GM19395 (cell line): ENCODE measurements around the gene ANKRD44.
A peak's percentile ranks its signal among the peaks of the same experiment; 100 is the strongest.

Experiments
- ATAC-seq: cut with Tn5 transposase; IDR thresholded peaks from one replicate; pipeline ENCODE4 v1.9.1; 2021; ENCODE audit warnings: mild to moderate bottlenecking, moderate library complexity; ENCODE audit not compliant: unreplicated experiment

The ANKRD44 gene

DNA sequence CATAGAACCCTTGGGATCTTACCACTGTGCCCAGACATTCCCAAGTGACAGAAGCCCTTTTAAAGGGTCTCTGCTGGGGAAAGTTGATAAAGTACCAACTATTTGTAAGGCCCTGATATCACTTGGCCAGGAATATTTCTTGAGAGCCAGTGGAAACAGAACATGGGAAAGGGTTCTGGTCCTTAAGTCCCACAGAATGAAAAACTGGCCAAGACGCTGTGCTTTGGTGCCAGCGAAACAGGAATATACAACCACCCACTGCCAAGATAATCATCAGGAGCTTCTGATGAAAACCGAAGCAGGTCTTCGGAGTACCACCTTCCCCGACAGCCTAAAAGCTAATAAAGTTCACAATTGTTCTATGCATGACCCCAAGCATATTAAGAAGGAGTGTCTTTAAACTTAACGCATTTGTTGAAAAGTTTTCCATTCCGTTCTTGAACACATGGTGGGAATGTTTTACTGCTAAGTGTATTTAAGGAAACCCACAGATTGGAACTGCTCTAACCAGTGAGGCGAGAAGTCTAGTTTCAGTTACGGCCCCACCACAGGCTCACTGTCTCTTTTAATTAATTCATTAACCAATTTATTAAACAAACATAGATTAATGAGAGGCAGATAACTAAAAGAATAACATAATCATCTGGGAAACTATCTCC, 152.6 kb downstream of the ANKRD44 start:
- no peak for ATAC-seq

DNA sequence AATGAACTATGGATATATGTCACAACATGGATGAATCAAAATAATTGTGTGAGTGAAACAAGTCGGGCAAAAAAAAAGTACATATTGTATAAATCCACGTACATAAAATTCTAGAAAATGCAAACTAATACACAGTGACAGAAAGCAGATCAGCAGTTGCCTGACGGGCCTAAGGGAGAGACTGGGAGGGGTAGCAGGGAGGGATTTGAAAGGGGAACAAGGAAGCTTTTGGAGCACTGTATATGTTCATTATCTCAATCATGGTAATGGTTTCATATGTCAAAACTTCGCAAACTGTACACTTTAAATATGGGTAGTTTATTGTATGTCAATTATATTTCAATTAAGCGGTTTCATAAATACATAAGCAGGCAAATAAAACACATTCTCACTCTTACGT, 153.8 kb downstream of the ANKRD44 start:
- no peak for ATAC-seq

DNA sequence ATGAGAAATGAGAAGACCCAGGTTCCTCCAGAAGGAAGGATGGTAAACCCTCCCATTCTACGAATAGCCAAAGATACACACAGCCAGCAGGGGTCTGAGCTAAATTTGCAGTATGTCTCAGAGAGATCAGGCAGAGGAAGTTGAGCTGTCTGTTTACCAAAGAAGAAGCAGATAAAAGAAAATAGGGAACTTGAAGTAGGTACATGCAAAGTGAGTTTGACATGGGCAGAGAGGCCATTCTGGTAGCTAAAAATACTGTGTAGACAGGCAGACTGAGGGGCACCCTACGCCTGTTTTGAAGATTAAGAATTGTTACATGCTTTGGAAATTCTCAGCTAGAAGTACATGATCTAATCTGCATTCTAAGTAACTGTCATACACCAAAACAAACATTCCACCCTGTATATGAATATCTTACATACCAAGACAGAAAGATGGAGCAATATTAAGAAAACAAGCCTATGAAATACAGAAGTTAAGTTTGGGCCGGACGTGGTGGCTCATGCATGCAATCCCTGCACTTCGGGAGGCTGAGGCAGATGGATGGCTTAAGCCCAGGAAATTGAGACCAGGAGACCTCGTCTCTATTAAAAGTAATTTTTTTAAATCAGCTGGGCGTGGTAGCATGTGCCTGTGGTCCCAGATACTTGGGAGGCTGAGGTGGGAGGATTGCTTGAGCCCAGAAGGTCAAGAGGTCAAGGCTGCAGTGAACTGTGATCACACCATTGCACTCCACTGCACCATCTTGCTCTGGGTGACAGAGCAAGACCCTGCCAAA, 157.9 kb downstream of the ANKRD44 start:
- peak; percentile 88 for ATAC-seq

DNA sequence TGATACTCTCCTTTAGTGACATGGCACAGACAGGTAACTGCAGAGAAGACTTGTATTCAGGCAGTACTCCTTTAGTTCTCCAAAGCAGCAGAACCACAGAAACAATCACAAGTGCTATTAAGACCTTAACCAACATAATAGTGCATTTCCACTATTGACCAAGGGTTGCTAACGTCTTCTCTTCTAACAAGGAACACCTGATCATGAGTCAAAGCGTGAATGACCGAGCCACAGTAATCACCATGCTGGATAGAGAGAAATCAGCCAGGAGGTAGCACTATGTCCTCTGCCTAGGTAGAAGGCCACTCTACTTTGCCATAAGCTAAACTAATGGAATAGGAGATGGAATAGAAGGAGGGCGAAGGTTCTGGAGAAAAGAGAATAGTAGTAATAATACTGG, 161.0 kb downstream of the ANKRD44 start:
- no peak for ATAC-seq

DNA sequence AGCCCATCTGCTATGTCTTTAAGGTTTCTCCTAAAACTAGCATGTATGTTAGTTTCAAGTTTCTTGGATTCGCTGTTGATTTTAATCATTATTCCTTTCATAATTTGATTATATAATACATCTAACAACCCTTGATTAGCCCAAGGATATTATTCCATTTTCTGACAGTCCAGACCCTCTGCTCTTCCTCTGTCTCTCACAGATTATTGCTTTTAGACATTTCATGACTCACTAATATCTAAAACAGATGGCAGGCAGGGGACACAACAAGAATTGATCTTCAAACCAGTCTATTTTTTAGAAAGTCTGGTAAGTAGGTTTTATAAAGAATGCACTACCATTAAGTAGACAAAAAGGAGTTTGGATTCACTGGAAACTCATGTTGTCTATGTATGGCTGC, 162.2 kb downstream of the ANKRD44 start:
- ATAC-seq = no peak

DNA sequence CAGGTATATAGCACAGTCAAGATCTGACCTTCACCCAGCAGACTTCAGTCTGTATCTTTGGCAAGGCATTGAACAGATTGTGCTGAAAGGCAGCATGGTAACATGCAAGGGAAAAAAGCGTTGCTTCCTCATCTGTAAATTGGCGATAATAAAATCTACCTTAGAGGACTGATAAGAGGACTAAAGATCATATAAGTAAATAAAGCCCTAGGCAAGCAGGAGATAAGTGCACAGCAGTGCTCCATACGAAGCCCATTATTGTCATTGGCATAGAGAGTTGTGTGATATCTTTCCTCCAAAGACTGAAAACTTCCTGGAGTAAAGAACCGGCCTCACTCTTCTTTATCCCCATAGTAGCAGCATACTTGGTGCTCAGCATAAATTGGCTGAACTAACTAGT, 162.6 kb downstream of the ANKRD44 start:
- no peak for ATAC-seq

DNA sequence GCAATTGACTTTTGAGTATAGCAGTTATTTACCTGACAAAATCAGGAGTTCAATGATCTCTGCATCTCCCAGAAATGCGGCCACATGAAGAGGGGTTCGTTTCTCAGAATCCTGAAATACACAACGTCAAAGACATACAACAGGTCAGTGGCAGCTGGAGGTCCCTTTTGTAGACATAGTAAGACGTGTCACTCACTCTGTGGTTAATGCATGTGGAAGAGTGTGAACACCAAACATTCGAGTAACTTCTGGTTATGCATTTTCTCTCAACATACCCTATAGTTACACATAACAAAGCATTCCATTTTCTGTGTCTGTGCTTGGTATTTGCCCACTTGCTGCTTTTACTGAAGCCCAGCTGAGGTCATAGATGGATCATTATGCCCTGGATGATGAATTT, 163.6 kb downstream of the ANKRD44 start:
- ATAC-seq = no peak

DNA sequence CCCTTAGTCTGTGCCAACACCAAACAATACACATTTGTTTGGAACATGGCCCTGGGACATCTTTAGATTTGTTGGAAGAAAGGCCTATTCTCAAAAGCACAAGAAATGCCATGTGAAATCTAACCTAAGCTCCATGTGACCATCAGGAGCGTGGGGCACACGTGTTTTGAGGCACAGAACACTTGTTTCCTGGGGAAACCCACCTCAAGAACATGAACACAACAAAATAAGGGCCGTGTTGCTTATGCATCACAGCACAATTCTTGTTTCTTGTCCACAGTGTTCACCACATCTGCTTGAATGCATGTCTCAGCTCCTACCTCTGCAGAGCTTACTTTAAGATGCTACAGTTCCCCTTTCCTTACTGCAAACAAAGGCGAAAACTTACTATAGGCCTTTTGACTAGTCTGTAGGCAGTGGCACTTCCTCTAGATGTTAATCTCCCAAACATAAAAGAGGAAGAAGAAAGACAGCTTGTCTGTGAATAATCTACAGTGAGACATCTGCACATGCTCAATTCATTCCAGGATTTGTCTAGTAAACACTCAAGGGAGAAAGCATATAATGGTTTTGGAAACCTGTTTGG, 165.0 kb downstream of the ANKRD44 start:
- peak; percentile 97 for ATAC-seq

DNA sequence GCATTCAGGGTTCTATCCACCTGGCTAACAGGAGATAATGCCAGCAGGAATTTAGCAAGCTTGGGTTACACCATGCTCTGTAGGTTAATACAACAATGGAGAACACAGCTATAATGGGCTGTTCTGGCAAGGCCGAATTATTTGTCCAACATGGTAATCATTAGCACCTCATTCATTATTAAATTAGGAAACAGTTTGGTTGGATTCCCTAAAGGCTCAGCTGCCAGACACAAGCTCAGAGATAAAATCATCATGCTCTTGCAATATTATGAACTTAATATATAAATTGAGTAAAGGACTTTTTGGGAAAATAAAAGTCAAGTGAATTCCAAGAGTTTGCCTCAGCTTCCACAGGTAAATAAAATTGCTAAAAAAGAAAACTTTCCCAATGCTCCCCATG, 166.4 kb downstream of the ANKRD44 start:
- no peak for ATAC-seq

DNA sequence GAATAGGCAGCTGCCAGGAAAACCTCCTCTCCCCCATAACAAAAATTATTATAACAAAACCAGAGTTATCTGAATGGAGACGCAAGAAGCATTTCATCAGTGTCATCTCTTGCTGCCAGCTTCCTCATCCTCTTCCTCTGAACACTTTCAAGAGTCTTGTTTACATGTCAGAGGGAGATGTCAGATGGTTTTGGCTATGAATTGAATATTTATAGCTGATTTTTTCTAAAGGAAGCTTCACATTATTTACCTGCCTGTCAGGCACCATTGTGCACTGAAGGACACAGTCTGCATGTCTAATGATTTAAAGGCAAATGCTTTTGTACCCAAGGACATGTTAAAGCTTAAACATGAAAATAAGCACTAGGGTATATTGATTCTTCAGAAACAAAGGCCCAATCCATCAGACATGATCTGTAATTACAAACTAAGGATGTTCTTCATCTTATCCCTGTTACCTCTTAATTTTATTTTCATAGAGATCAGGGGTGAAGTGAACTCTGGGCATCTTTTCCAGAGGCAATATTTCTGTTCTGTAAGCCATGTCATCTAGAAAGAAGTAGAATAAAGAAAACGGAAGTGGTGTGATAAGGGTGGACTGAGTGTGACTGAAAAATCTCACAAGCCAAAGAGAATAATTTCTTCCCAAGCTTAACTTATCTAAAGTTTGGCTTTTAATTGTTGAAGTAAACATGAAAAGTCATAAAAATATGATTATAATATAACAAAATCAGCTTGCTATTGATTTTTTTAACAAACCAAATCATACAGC, 168.7 kb downstream of the ANKRD44 start:
- ATAC-seq = no peak

DNA sequence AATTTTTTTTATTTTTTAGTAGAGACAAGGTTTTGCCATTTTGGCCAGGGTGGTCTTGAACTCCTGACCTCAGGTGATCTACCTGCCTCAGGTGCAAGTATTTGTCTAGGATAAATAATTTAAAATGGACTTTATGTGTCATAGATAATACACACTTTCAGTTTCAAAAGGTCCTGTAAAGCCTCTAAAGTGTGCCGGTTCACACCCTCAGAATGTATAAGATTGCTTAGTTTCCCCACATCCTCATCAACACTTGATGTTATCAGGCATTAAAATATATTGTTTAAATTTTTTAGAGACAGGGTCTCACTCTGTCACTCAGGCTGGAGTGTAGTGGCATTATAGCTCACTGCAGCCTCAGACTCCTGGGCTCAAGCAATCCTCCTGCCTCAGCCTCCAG, 170.5 kb downstream of the ANKRD44 start:
- ATAC-seq = no peak

DNA sequence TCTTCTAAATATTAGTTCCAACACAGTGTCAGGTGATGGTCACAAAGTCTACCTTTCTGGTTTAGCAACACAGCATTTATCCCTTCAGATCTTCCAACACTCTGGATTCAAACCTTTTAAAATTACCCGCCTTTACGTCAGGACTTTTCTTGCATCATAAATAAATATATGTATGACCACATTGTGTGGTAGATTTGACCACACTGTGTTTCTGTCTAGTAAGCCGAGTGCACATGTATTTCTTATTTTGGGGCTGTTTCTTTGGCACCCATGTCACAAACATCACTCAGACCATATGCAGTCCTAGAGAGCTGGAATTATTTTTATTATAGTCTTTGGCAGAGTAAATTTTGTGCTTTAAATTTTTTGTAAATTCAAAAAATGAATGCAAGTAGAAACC, 172.1 kb downstream of the ANKRD44 start:
- ATAC-seq = no peak

DNA sequence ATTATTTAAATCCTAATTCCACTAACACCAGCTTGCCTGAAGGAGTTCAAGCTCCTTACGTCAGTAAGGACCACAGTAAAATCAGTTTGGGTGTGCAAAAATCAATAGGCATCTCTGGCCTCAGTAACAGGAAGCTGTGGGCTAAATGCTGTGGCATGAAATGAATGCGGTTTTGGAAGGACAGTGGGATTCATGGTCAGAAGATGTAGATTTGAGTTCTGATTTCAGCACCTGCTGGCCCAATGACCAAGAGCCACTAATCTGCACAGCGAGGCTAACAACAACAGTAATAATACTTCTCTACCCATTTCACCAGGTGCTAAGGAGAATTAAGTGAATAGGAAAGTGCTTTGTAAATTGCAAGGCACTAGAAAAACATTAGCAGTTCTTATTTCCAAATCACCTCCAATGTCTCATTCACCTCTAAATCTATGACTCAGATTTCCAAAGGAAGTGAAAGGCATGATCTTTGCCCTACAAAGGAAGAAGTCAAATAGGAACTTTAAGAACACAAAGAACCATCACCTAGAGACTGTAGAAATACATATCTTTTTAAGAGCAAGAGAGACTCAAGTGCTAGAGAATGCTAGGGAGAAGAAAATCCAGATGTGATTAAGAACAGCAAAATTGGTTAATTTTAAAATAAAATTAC, 172.6 kb downstream of the ANKRD44 start:
- ATAC-seq = no peak

DNA sequence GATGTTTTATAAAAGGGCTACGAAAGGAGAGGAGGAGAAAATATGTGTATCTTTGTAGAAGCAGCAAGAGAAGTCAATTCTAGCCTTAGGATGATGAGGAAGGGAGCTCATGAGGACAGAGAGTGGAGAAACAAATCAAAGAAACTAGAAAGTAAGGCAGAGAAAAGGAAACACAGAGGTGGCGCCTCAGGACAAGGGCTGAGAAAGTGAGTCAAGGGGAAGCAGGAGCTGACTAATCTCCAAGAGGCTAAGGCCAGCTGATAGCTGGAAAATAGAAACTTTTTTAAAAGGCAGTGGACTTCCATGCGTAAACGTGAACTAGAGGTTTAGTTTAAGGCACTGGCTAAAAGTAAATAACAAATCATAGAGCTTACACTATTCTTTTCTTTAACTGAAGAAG, 173.3 kb downstream of the ANKRD44 start:
- no peak for ATAC-seq

DNA sequence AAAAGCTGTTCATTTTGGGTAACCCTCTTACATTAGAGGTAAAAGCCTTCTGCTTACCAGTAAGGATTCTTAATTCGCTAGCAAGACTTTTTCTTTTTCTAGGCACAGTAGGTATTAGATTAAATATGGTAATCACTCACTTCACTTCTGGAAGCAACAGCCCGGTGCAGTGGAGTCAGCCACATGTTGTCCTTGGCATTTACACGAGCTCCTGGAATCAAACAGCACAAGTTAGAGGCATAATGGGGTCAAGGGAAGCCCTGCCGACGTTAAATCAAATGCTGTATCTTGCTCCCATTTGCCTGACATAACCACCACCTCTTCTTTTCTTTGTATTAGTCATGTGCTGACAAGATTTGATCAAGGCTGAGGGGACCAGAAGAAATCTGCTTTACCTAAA, 174.1 kb downstream of the ANKRD44 start:
- no peak for ATAC-seq

DNA sequence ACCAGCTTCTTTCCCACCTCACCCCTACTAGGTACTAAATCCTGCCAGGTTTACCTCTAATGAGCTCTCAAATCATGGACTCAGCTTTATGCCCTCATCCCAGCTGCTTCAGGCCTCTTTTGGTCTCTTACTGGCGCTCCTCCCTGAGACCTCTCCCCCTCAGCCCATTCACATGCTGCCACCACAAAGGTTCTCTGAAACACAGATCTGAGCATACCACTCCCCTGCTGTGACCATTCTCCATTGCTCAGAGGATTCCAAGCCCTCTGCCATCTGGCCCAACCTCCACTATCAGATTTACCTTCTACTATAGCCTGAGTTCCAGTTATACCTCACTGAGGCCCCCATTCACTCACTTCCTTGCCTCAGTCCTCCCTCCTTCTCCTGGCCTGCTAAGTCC, 174.8 kb downstream of the ANKRD44 start:
- ATAC-seq = no peak

DNA sequence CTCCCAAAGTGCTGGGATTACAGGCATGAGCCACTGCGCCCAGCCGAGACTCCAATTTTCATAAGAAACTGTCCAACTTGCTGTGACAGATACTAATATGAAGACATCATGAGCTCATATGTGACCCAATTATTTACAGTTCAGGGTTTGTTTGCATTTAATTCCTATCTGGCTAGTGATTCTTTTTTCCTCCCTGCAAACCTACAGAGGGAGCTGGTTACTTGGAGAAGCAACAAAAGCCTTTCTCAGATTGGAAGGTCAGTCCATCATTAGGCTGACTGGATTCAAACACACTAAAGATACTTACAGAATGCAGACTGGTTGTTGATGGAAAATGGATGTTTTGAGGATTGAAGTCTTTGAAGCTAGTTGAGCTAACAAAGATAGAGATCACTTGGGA, 176.4 kb downstream of the ANKRD44 start:
- ATAC-seq = no peak

DNA sequence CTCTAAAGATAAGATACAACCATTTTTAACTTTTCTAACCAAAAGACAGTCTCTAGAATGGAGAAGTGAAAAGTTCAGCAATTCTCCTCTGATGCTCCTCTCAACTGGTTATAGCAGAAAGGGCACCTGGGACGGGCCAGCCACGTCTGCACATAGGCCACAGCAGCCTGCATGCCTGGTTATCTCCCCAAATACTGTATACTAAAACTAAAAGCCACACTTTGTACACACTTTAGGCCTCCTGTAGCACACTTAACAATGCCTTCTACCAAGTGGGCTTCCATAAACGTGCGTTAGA, 179.1 kb downstream of the ANKRD44 start:
- peak; percentile 82 for ATAC-seq

DNA sequence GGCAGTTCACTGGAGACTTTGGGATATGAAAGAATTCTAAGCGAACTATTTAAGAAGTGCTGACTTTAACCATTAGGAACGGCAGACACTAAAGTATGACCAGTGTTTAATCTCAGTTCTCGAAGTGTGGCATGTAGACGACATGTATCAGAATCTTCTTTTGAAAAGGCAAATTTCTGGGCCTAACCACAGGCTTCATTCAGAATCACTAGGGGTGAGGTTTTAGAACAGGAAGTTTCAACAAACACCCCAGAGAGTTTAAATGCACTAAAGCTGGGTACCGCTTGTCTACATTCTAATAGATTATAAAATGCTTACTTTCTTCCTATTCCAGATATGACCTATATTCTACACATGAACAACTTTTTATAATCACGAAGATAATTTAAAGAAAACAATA, 180.3 kb downstream of the ANKRD44 start:
- ATAC-seq = peak; percentile 79

DNA sequence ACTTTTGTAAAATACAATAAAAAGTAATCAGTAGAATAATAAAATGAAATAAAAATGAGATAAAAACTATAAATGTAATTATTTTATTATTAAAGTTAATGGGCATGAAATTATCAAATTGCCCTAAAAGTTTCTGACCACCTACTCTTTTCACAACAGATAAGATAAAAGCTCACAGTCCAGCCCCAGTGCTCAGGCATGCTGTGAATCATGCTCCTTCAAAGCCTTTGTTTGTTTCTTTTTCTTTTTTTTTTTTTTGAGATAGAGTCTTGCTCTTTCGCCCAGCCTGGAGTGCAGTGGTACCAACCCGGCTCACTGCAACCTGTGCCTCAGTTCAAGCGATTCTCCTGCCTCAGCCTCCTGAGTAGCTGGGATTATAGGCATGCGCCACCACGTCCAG, 181.7 kb downstream of the ANKRD44 start:
- no peak for ATAC-seq

DNA sequence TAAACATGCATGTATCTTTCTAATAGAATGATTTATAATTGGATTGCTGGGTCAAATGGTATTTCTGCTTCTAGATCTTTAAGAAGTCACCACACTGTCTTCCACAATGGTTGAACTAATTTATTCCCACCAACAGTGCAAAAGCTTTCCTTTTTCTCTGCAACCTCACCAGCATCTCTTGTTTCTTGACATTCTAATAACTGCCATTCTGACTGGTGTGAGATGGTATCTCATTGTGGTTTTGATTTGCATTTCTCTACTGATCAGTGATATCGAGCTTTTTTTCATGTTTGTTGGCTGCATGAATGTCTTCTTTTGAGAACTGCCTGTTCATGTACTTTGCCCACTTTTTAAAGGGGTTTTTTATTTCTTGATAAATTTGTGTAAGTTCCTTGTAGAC, 182.5 kb downstream of the ANKRD44 start:
- no peak for ATAC-seq
